Smooth muscle cell (in vitro differentiated cells): ENCODE measurements around the gene HOXA5. TPM values are rescaled to one million over a fixed set of nuclear protein-coding genes. Genes with fewer than 3 reads are reported as not detected.
A peak's percentile ranks its signal among the peaks of the same experiment; 100 is the strongest.

ENCODE experiments used
- DNase-seq: peaks from one replicate; lab custom pipeline; 2025; ENCODE audit not compliant: unreplicated experiment; lab: John Stamatoyannopoulos, UW
- H2AFZ ChIP-seq: fragments of 200-600 bp; sonication (generic); 2 replicates; pipeline ENCODE4 v1.6.0; 2016; ENCODE audit warnings: antibody characterized with exemption, low read depth, mild to moderate bottlenecking
- H3F3A ChIP-seq: fragments of 200-600 bp; sonication (generic); 2 replicates; pipeline ENCODE4 v1.6.0; 2017; ENCODE audit warnings: antibody characterized with exemption, low read depth
- H3K27ac ChIP-seq: fragments of 200-600 bp; sonication (generic); 2 replicates; pipeline ENCODE4 v1.5.1; 2016; ENCODE audit warnings: low read depth, mild to moderate bottlenecking
- H3K27me3 ChIP-seq: fragments of 200-600 bp; sonication (generic); 2 replicates; pipeline ENCODE4 v1.6.1; 2016; ENCODE audit warnings: low read depth, mild to moderate bottlenecking
- H3K36me3 ChIP-seq: fragments of 200-600 bp; sonication (generic); 2 replicates; pipeline ENCODE4 v1.5.1; 2016; ENCODE audit warnings: low read depth
- H3K4me1 ChIP-seq: fragments of 200-600 bp; sonication (generic); 2 replicates; pipeline ENCODE4 v1.5.1; 2016; ENCODE audit warnings: low read depth
- H3K4me2 ChIP-seq: fragments of 200-600 bp; sonication (generic); 2 replicates; pipeline ENCODE4 v1.6.0; 2016; ENCODE audit warnings: mild to moderate bottlenecking
- H3K4me3 ChIP-seq: fragments of 200-600 bp; sonication (generic); 2 replicates; pipeline ENCODE4 v1.5.1; 2016; ENCODE audit warnings: mild to moderate bottlenecking
- H3K79me2 ChIP-seq: fragments of 200-600 bp; sonication (generic); 2 replicates; pipeline ENCODE4 v1.6.0; 2016; ENCODE audit warnings: low read depth, mild to moderate bottlenecking
- H3K9ac ChIP-seq: fragments of 200-600 bp; sonication (generic); 2 replicates; pipeline ENCODE4 v1.6.0; 2016; ENCODE audit warnings: low read depth
- H3K9me3 ChIP-seq: fragments of 200-600 bp; sonication (generic); replicated peaks from 2 replicates; pipeline ENCODE4 v1.5.1; 2016; ENCODE audit warnings: low read depth
- H4K20me1 ChIP-seq: fragments of 200-600 bp; sonication (generic); 2 replicates; pipeline ENCODE4 v1.6.0; 2016; ENCODE audit warnings: low read depth
- CTCF ChIP-seq: fragments of 200-600 bp; sonication (generic); IDR thresholded peaks from 2 replicates; pipeline ENCODE4 v1.5.1; 2017; ENCODE audit warnings: borderline replicate concordance, mild to moderate bottlenecking, antibody characterized with exemption; ENCODE audit not compliant: insufficient read depth, poor library complexity, severe bottlenecking
- WGBS: methylation state at CpG from one replicate; pipeline ENCODE4 v1.1.7; 2016; ENCODE audit warnings: low lambda C conversion rate; 5-methylcytosine and 5-hydroxymethylcytosine counted together
- polyA plus RNA-seq: library from polyadenylated mRNA; unstranded; fragments of >200 nt; fragmentation: Nextera tagmentation; extraction: Ambion mirVana; gene quantifications from 2 replicates; pipeline ENCODE4 v1.2.1, GENCODE V29; 2016
- total RNA-seq: library from RNA; depleted of rRNA; stranded (reverse); fragments of >200 nt; gene quantifications from 2 replicates; pipeline ENCODE4 v1.2.3, GENCODE V29; 2014

Gene HOXA5
- total and polyA plus RNA-seq, 2 experiments from 2014 or later: 0.98 to 2.1 TPM

- no peak overlapping the region for H3K4me2 ChIP-seq
- H3K79me2 ChIP-seq: no peaks in the 10 kb centered on the region
- TF ChIP-seq CTCF: no peak
- WGBS: 43% methylated on average over 4 of the region's 4 CpGs
- peak overlapping the region; percentile 10 for H3K4me3 ChIP-seq
- H2AFZ ChIP-seq: no peak overlapping the region
- H3K27me3 ChIP-seq: peaks cover 100% of the 10 kb centered on the region
- no peak overlapping the region for H3K9ac ChIP-seq
- H3K9me3 ChIP-seq: no peaks in the 10 kb centered on the region
- no peaks in the 10 kb centered on the region for H3F3A ChIP-seq
- H3K27ac ChIP-seq: no peak overlapping the region
- no peak for DNase-seq
- H4K20me1 ChIP-seq: peaks cover 11% of the 10 kb centered on the region
- no peaks in the 10 kb centered on the region for H3K36me3 ChIP-seq
- H3K4me1 ChIP-seq: peaks cover 7% of the 10 kb centered on the region
Observed at GRCh38 chr7:27112361-27112760, 31.1 kb downstream of the HOXA5 start.

GRCh38 chr7:27111751-27112277 lies 31.7 kb downstream of the HOXA5 start:
- Histone ChIP-seq H3K4me1 (peaks cover 9% of the 10 kb centered on the region), H3K27ac (no peak overlapping the region), H2AFZ (no peak overlapping the region), H4K20me1 (peaks cover 11% of the 10 kb centered on the region), H3K9ac (no peak overlapping the region), H3K79me2 (no peaks in the 10 kb centered on the region), H3K9me3 (no peaks in the 10 kb centered on the region), H3K27me3 (peaks cover 100% of the 10 kb centered on the region), H3K36me3 (no peaks in the 10 kb centered on the region), H3K4me2 (no peak overlapping the region), H3K4me3 (no peak overlapping the region), H3F3A (no peaks in the 10 kb centered on the region)
- WGBS: 8% methylated on average over 4 of the region's 4 CpGs
- TF ChIP-seq CTCF: no peak
- no peak for DNase-seq

- peak overlapping the region; percentile 24 for H3K4me3 ChIP-seq
- no peaks in the 10 kb centered on the region for H3K9me3 ChIP-seq
- no peak for TF ChIP-seq CTCF
- H3K4me2 ChIP-seq: peak overlapping the region; percentile 80
- 9% methylated on average over 6 of the region's 6 CpGs for WGBS
- H3K4me1 ChIP-seq: peaks cover 11% of the 10 kb centered on the region
- H3K36me3 ChIP-seq: no peaks in the 10 kb centered on the region
- H2AFZ ChIP-seq: no peak overlapping the region
- H3K27me3 ChIP-seq: peaks cover 100% of the 10 kb centered on the region
- H4K20me1 ChIP-seq: peaks cover 11% of the 10 kb centered on the region
- no peak overlapping the region for H3K9ac ChIP-seq
- H3K79me2 ChIP-seq: no peaks in the 10 kb centered on the region
- H3K27ac ChIP-seq: no peak overlapping the region
- H3F3A ChIP-seq: no peaks in the 10 kb centered on the region
- no peak for DNase-seq
Observed at GRCh38 chr7:27111042-27111750, 32.3 kb downstream of the HOXA5 start.
